GM23338 (cell line): ENCODE measurements around the gene CREB1. TPM values are rescaled to one million over a fixed set of nuclear protein-coding genes. Genes with fewer than 3 reads are reported as not detected.

Experiments
- ATAC-seq: fragments of 200-7000 bp; cut with Tn5 transposase; 3 replicates; pipeline ENCODE4 v1.9.1; 2020
- DNase-seq: peaks from one replicate; pipeline ENCODE4 v3.0.0-alpha.2; 2015; ENCODE audit warnings: low spot score
- H2AFZ ChIP-seq: fragments of 200-600 bp; sonication (generic); 2 replicates; pipeline ENCODE4 v1.8.0; 2016; ENCODE audit warnings: antibody characterized with exemption, mild to moderate bottlenecking, moderate library complexity
- H3F3A ChIP-seq: fragments of 200-600 bp; sonication (generic); replicated peaks from 2 replicates; pipeline ENCODE4 v1.8.0; 2017; ENCODE audit warnings: antibody characterized with exemption, mixed run types, low read depth
- H3K27ac ChIP-seq: fragments of 200-600 bp; sonication (generic); 2 replicates; pipeline ENCODE4 v1.6.1; 2016; ENCODE audit warnings: low read depth
- H3K27me3 ChIP-seq: fragments of 200-600 bp; sonication (generic); 2 replicates; pipeline ENCODE4 v1.8.0; 2016; ENCODE audit warnings: mild to moderate bottlenecking, mixed run types, moderate library complexity; ENCODE audit not compliant: insufficient read depth
- H3K36me3 ChIP-seq: fragments of 200-600 bp; sonication (generic); 2 replicates; pipeline ENCODE4 v1.8.0; 2016; ENCODE audit warnings: mild to moderate bottlenecking; ENCODE audit not compliant: insufficient read depth
- H3K4me1 ChIP-seq: fragments of 200-600 bp; sonication (generic); 2 replicates; pipeline ENCODE4 v1.8.0; 2016; ENCODE audit warnings: mild to moderate bottlenecking, moderate library complexity; ENCODE audit not compliant: insufficient read depth
- H3K4me2 ChIP-seq: fragments of 200-600 bp; sonication (generic); 2 replicates; pipeline ENCODE4 v1.7.1; 2017; ENCODE audit warnings: mixed run types
- H3K4me3 ChIP-seq: fragments of 200-600 bp; sonication (generic); 2 replicates; pipeline ENCODE4 v1.6.1; 2016; ENCODE audit warnings: mixed run types
- H3K79me2 ChIP-seq: fragments of 200-600 bp; sonication (generic); replicated peaks from 2 replicates; pipeline ENCODE4 v1.8.0; 2017; ENCODE audit warnings: mild to moderate bottlenecking; ENCODE audit not compliant: insufficient read depth
- H3K9me2 ChIP-seq: fragments of 200-600 bp; sonication (generic); 2 replicates; pipeline ENCODE4 v1.8.0; 2017; ENCODE audit not compliant: insufficient read depth
- H4K20me1 ChIP-seq: fragments of 200-600 bp; sonication (generic); replicated peaks from 2 replicates; pipeline ENCODE4 v1.8.0; 2017; ENCODE audit warnings: mild to moderate bottlenecking; ENCODE audit not compliant: insufficient read depth
- H3K27ac Mint-ChIP-seq: 2 replicates; pipeline ENCODE4 v1.8.0; 2020; ENCODE audit warnings: inconsistent platforms, mild to moderate bottlenecking, moderate library complexity, mixed read lengths
- H3K27me3 Mint-ChIP-seq: 3 replicates; pipeline ENCODE4 v1.8.0; 2022; ENCODE audit warnings: low read depth, mild to moderate bottlenecking, moderate library complexity, mixed read lengths, inconsistent platforms; ENCODE audit not compliant: insufficient read depth, poor library complexity
- H3K36me3 Mint-ChIP-seq: 3 replicates; pipeline ENCODE4 v1.8.0; 2021; ENCODE audit warnings: low read depth, mild to moderate bottlenecking, inconsistent platforms, moderate library complexity, mixed read lengths
- H3K4me1 Mint-ChIP-seq: 3 replicates; pipeline ENCODE4 v1.8.0; 2020; ENCODE audit warnings: mild to moderate bottlenecking, inconsistent platforms, mixed read lengths
- H3K4me3 Mint-ChIP-seq: 3 replicates; pipeline ENCODE4 v1.8.0; 2021; ENCODE audit warnings: moderate library complexity, mild to moderate bottlenecking, inconsistent platforms, mixed read lengths
- H3K9me3 Mint-ChIP-seq: 3 replicates; pipeline ENCODE4 v1.8.0; 2020; ENCODE audit warnings: moderate library complexity, mild to moderate bottlenecking, inconsistent platforms, mixed read lengths
- CREB1 ChIP-seq: fragments of 250-450 bp; sonication (Bioruptor Pico); IDR thresholded peaks from 2 replicates; pipeline ENCODE4 v1.5.0; 2020; ENCODE audit warnings: low read depth, mild to moderate bottlenecking, moderate library complexity
- EZH2phosphoT487 ChIP-seq: fragments of 200-600 bp; sonication (generic); IDR thresholded peaks from one replicate; pipeline ENCODE4 v1.8.1; 2018; ENCODE audit warnings: antibody characterized with exemption; ENCODE audit not compliant: unreplicated experiment
- JUNB ChIP-seq: IDR thresholded peaks from one replicate; pipeline ENCODE4 v1.6.1; 2016; ENCODE audit warnings: antibody characterized with exemption; ENCODE audit not compliant: unreplicated experiment
- NANOG ChIP-seq: IDR thresholded peaks from 2 replicates; pipeline ENCODE4 v1.6.1; 2016; ENCODE audit warnings: antibody characterized with exemption, borderline replicate concordance
- POLR2AphosphoS5 ChIP-seq: IDR thresholded peaks from 2 replicates; pipeline ENCODE4 v1.6.1; 2016; ENCODE audit warnings: antibody characterized with exemption, low read depth
- STAT1 ChIP-seq: IDR thresholded peaks from one replicate; pipeline ENCODE4 v1.6.1; 2016; ENCODE audit warnings: antibody characterized with exemption; ENCODE audit not compliant: unreplicated experiment
- ZNF114 ChIP-seq: fragments of 250-450 bp; sonication (Bioruptor Pico); IDR thresholded peaks from 2 replicates; pipeline ENCODE4 v1.5.0; 2020; ENCODE audit warnings: mild to moderate bottlenecking, moderate library complexity
- ZNF331 ChIP-seq: fragments of 250-450 bp; sonication (Bioruptor Pico); IDR thresholded peaks from 2 replicates; pipeline ENCODE4 v1.5.0; 2020; ENCODE audit warnings: low read depth, mild to moderate bottlenecking, moderate library complexity
- polyA plus RNA-seq: library from polyadenylated mRNA; unstranded; fragments of >200 nt; fragmentation: Nextera tagmentation; extraction: Ambion mirVana; gene quantifications from 2 replicates; pipeline ENCODE4 v1.2.1, GENCODE V29; 2016
- total RNA-seq: library from RNA; depleted of rRNA; stranded (reverse); fragments of >200 nt; shearing (Covaris generic); gene quantifications from 2 replicates; pipeline ENCODE4 v1.2.3, GENCODE V29; 2014
- TF ChIP-seq, protein P1 (sequence below): IDR thresholded peaks from one replicate; pipeline ENCODE4 v1.6.1; 2018; ENCODE audit warnings: antibody characterized with exemption; ENCODE audit not compliant: unreplicated experiment
- TF ChIP-seq, protein P2 (sequence below), 2 experiments: fragments of 200-600 bp in 1 of 2; sonication (generic) in 1 of 2; conservative IDR thresholded peaks; 2 replicates each; pipeline versions ENCODE4 v1.5.1 to v1.6.1; 2016 to 2017; ENCODE audit warnings: antibody characterized with exemption in 2 of 2, low read depth in 2 of 2, mild to moderate bottlenecking in 2 of 2, moderate library complexity in 1 of 2
- TF ChIP-seq, protein P3 (sequence below): IDR thresholded peaks from 2 replicates; pipeline ENCODE4 v1.6.1; 2016; ENCODE audit warnings: antibody characterized with exemption

The CREB1 gene
- total and polyA plus RNA-seq, 2 experiments from 2014 or later: 40.3 to 104 TPM

DNA sequence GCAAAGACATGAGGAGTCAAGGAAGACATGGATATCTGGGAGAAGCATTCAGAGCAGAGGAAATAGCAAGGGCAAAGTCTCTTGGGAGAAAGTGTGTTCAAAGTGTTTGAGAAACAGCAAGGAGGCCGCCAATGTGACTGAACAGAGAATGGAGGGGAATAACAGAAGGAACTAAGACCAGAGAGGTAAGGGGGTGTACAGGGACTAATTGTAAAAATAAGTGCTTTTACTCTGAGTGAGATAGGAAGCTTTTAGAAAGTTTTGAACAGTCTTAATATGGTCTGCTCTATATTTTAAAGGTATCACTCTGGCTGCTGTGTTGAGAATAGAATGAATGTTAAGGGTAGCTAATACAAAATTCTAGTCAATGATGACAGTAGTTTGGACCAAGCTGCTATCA, 6.8 kb upstream of the CREB1 start:
- Histone ChIP-seq H3F3A (no peaks in the 10 kb centered on the region), H3K36me3 (no peaks in the 10 kb centered on the region; the same call in 1 of the 2 replicates), H3K4me1 (peaks cover under 1% of the 10 kb centered on the region), H3K9me2 (no peaks in the 10 kb centered on the region), H4K20me1 (no peaks in the 10 kb centered on the region), H2AFZ (no peak overlapping the region), H3K4me2 (no peak overlapping the region), H3K4me3 (no peak overlapping the region), H3K79me2 (no peaks in the 10 kb centered on the region), H3K27ac (no peak overlapping the region; the same call in 1 of the 2 replicates), H3K27me3 (peaks cover 7% of the 10 kb centered on the region)
- Mint-ChIP-seq H3K4me3 (no peak overlapping the region), H3K4me1 (peaks cover 11% of the 10 kb centered on the region), H3K9me3 (peaks cover 3% of the 10 kb centered on the region; the same call in 1 of the 3 replicates), H3K36me3 (peaks cover 7% of the 10 kb centered on the region), H3K27ac (no peak overlapping the region), H3K27me3 (peaks cover 9% of the 10 kb centered on the region)
- DNase-seq: no peak
- ATAC-seq: no peak
- TF ChIP-seq, protein P1, sequence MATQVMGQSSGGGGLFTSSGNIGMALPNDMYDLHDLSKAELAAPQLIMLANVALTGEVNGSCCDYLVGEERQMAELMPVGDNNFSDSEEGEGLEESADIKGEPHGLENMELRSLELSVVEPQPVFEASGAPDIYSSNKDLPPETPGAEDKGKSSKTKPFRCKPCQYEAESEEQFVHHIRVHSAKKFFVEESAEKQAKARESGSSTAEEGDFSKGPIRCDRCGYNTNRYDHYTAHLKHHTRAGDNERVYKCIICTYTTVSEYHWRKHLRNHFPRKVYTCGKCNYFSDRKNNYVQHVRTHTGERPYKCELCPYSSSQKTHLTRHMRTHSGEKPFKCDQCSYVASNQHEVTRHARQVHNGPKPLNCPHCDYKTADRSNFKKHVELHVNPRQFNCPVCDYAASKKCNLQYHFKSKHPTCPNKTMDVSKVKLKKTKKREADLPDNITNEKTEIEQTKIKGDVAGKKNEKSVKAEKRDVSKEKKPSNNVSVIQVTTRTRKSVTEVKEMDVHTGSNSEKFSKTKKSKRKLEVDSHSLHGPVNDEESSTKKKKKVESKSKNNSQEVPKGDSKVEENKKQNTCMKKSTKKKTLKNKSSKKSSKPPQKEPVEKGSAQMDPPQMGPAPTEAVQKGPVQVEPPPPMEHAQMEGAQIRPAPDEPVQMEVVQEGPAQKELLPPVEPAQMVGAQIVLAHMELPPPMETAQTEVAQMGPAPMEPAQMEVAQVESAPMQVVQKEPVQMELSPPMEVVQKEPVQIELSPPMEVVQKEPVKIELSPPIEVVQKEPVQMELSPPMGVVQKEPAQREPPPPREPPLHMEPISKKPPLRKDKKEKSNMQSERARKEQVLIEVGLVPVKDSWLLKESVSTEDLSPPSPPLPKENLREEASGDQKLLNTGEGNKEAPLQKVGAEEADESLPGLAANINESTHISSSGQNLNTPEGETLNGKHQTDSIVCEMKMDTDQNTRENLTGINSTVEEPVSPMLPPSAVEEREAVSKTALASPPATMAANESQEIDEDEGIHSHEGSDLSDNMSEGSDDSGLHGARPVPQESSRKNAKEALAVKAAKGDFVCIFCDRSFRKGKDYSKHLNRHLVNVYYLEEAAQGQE: no peak
- TF ChIP-seq, protein P2, sequence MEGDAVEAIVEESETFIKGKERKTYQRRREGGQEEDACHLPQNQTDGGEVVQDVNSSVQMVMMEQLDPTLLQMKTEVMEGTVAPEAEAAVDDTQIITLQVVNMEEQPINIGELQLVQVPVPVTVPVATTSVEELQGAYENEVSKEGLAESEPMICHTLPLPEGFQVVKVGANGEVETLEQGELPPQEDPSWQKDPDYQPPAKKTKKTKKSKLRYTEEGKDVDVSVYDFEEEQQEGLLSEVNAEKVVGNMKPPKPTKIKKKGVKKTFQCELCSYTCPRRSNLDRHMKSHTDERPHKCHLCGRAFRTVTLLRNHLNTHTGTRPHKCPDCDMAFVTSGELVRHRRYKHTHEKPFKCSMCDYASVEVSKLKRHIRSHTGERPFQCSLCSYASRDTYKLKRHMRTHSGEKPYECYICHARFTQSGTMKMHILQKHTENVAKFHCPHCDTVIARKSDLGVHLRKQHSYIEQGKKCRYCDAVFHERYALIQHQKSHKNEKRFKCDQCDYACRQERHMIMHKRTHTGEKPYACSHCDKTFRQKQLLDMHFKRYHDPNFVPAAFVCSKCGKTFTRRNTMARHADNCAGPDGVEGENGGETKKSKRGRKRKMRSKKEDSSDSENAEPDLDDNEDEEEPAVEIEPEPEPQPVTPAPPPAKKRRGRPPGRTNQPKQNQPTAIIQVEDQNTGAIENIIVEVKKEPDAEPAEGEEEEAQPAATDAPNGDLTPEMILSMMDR (conservative IDR thresholded peaks at IDR 0.05; ENCODE audit: low read depth in 2 of 2): no peak
- TF ChIP-seq EZH2phosphoT487 (no peak), POLR2AphosphoS5 (no peak)
- TF ChIP-seq, protein P3, sequence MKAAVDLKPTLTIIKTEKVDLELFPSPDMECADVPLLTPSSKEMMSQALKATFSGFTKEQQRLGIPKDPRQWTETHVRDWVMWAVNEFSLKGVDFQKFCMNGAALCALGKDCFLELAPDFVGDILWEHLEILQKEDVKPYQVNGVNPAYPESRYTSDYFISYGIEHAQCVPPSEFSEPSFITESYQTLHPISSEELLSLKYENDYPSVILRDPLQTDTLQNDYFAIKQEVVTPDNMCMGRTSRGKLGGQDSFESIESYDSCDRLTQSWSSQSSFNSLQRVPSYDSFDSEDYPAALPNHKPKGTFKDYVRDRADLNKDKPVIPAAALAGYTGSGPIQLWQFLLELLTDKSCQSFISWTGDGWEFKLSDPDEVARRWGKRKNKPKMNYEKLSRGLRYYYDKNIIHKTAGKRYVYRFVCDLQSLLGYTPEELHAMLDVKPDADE: no peak

DNA sequence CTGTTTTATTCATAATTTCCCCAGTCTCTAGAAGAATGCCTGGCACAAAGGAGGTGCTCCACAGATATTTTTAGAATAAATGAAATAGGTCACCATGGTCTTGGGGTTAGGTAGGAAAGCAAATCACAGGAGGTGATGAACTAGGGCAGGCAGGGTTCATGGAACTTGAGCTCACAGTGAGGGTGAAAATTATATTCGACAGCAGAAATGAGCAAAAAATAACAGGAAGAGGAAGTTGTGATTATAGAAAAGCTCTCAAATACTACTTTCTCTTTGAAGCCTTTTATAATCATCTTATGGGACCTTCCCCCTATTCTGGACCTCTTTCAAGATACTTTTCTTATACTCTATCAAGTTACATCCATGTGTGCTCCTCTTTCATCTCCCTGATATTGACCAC, 4.5 kb upstream of the CREB1 start:
- H4K20me1 ChIP-seq: no peaks in the 10 kb centered on the region
- H3K36me3 ChIP-seq: no peaks in the 10 kb centered on the region
- no peak overlapping the region for H3K4me3 Mint-ChIP-seq
- H3K4me1 ChIP-seq: peaks cover 8% of the 10 kb centered on the region
- H3F3A ChIP-seq: no peaks in the 10 kb centered on the region
- peaks cover 3% of the 10 kb centered on the region; the same call in 2 of the 3 replicates for H3K36me3 Mint-ChIP-seq
- H3K27ac Mint-ChIP-seq: no peak overlapping the region
- H3K79me2 ChIP-seq: no peaks in the 10 kb centered on the region
- ATAC-seq: no peak
- DNase-seq: no peak
- peaks cover 18% of the 10 kb centered on the region for H3K4me1 Mint-ChIP-seq
- H3K27ac ChIP-seq: no peak overlapping the region
- H3K9me3 Mint-ChIP-seq: no peaks in the 10 kb centered on the region; the same call in 2 of the 3 replicates
- H3K4me3 ChIP-seq: no peak overlapping the region
- peaks cover 24% of the 10 kb centered on the region for H3K27me3 Mint-ChIP-seq
- peaks cover 13% of the 10 kb centered on the region for H3K27me3 ChIP-seq
- no peaks in the 10 kb centered on the region for H3K9me2 ChIP-seq
- H3K4me2 ChIP-seq: no peak overlapping the region
- no peak overlapping the region for H2AFZ ChIP-seq
- TF ChIP-seq EZH2phosphoT487: no peak
- TF ChIP-seq CREB1 (CRISPR knock-in tag): no peak
- TF ChIP-seq POLR2AphosphoS5: no peak
- TF ChIP-seq JUNB: no peak
- TF ChIP-seq, protein P1: no peak
- no peak for TF ChIP-seq ZNF114 (CRISPR knock-in tag)
- TF ChIP-seq STAT1: no peak
- TF ChIP-seq, protein P3: no peak
- TF ChIP-seq ZNF331 (CRISPR knock-in tag): no peak
- TF ChIP-seq NANOG: no peak
